ENCODE measurements around the gene DAGLB.

- TF ChIP-seq CTCF (conservative IDR thresholded peaks at IDR 0.05; ENCODE audit: low read depth, low read length) (no peak), EZH2 (IDR thresholded peaks at IDR 0.05; ENCODE audit: borderline replicate concordance, low read depth, low read length, poor library complexity, severe bottlenecking) (no peak)
Measured at GRCh38 chr7:6416516-6417145, 31.1 kb downstream of the DAGLB start.

Data from A673 (cell line).